ENCODE measurements around the gene PRKN.

The PRKN gene

GRCh38 chr6:161412795-161413194 lies 1314.8 kb downstream of the PRKN start:
- no peak for DNase-seq (ENCODE audit: low read depth in 1 of 2, low spot score in 1 of 2)
- Histone ChIP-seq H3K4me3 (replicated peaks; ENCODE audit: insufficient read depth, low read length) (no peak overlapping the region), H3K27me3 (ENCODE audit: insufficient read depth, poor library complexity, severe bottlenecking) (no peaks in the 10 kb centered on the region), H3K27ac (replicated peaks) (no peak overlapping the region)
- no peak for TF ChIP-seq CTCF (IDR thresholded peaks at IDR 0.05; ENCODE audit: insufficient read depth, low read length)
- no peak for TF ChIP-seq POLR2AphosphoS5 (IDR thresholded peaks at IDR 0.05; ENCODE audit: low read depth)
- TF ChIP-seq REST (IDR thresholded peaks at IDR 0.05; ENCODE audit: insufficient replicate concordance, low read depth): no peak

GRCh38 chr6:161411265-161411944 lies 1316.2 kb downstream of the PRKN start:
- Histone ChIP-seq H3K27ac (replicated peaks) (no peak overlapping the region), H3K4me3 (replicated peaks; ENCODE audit: insufficient read depth, low read length) (no peak overlapping the region), H3K27me3 (ENCODE audit: insufficient read depth, poor library complexity, severe bottlenecking) (no peaks in the 10 kb centered on the region)
- DNase-seq (ENCODE audit: low read depth in 1 of 2, low spot score in 1 of 2): no peak
- TF ChIP-seq SPI1 (IDR thresholded peaks at IDR 0.05; ENCODE audit: borderline replicate concordance, low read depth) (no peak), REST (IDR thresholded peaks at IDR 0.05; ENCODE audit: insufficient replicate concordance, low read depth) (no peak), POLR2AphosphoS5 (IDR thresholded peaks at IDR 0.05; ENCODE audit: low read depth) (no peak), CTCF (IDR thresholded peaks at IDR 0.05; ENCODE audit: insufficient read depth, low read length) (no peak), GABPA (IDR thresholded peaks at IDR 0.05; ENCODE audit: low read depth) (no peak)

DNA sequence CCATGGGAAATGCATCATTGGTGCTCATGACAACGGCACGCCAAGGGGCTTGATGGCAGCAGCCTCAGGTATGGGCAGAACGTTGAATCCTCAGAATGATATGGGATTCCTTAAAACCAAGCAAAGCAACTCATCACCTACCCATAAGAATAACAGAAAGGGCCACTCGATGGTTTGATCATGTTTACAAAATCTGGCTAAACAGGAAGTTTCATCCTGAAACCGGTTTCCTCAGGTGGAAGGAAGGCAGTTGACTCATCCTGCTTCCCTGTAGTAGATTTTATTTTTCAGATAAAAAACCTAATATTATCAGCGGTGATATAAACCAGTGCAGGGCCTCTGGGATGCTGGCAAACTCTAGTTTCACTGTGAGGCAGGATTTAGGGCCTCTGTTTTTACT lies 1316.8 kb downstream of the PRKN start:
- H3K4me3 ChIP-seq (replicated peaks; ENCODE audit: insufficient read depth, low read length): no peak overlapping the region
- H3K27ac ChIP-seq (replicated peaks): no peak overlapping the region
- no peaks in the 10 kb centered on the region for H3K27me3 ChIP-seq (ENCODE audit: insufficient read depth, poor library complexity, severe bottlenecking)
- DNase-seq (ENCODE audit: low read depth in 1 of 2, low spot score in 1 of 2): no peak
- TF ChIP-seq GABPA (IDR thresholded peaks at IDR 0.05; ENCODE audit: low read depth) (no peak), SPI1 (IDR thresholded peaks at IDR 0.05; ENCODE audit: borderline replicate concordance, low read depth) (no peak), REST (IDR thresholded peaks at IDR 0.05; ENCODE audit: insufficient replicate concordance, low read depth) (no peak), CTCF (IDR thresholded peaks at IDR 0.05; ENCODE audit: insufficient read depth, low read length) (no peak), POLR2AphosphoS5 (IDR thresholded peaks at IDR 0.05; ENCODE audit: low read depth) (no peak)
